GM19351 (cell line): ENCODE measurements around the gene TPM1.

Experiments used
- ATAC-seq: cut with Tn5 transposase; IDR thresholded peaks from one replicate; pipeline ENCODE4 v1.9.1; 2021; ENCODE audit warnings: mild to moderate bottlenecking, moderate library complexity; ENCODE audit not compliant: unreplicated experiment

Gene TPM1

GRCh38 chr15:63072023-63072650 is 29.6 kb downstream of the TPM1 start:
- ATAC-seq = no peak

- no peak for ATAC-seq
Observed at GRCh38 chr15:63072809-63073277, 30.3 kb downstream of the TPM1 start.

GRCh38 chr15:63073497-63074172 is 31.1 kb downstream of the TPM1 start:
- no peak for ATAC-seq

GRCh38 chr15:63075015-63075983 is 32.8 kb downstream of the TPM1 start:
- ATAC-seq = no peak

- ATAC-seq = no peak
Observed at GRCh38 chr15:63075984-63076713, 33.6 kb downstream of the TPM1 start.

- no peak for ATAC-seq
Observed at GRCh38 chr15:63076714-63077046, 34.1 kb downstream of the TPM1 start.

- no peak for ATAC-seq
Observed at GRCh38 chr15:63077952-63078351, 35.4 kb downstream of the TPM1 start.

- no peak for ATAC-seq
Observed at GRCh38 chr15:63079947-63080626, 37.5 kb downstream of the TPM1 start.

GRCh38 chr15:63080634-63081250 is 38.2 kb downstream of the TPM1 start:
- ATAC-seq = no peak

- ATAC-seq = no peak
Observed at GRCh38 chr15:63082366-63082765, 39.8 kb downstream of the TPM1 start.

- no peak for ATAC-seq
Observed at GRCh38 chr15:63083044-63083443, 40.5 kb downstream of the TPM1 start.

GRCh38 chr15:63083541-63083940 is 41.0 kb downstream of the TPM1 start:
- no peak for ATAC-seq

GRCh38 chr15:63084806-63085205 is 42.3 kb downstream of the TPM1 start:
- ATAC-seq = no peak

GRCh38 chr15:63085289-63085688 is 42.7 kb downstream of the TPM1 start:
- no peak for ATAC-seq

GRCh38 chr15:63086271-63086670 is 43.7 kb downstream of the TPM1 start:
- ATAC-seq = no peak

- no peak for ATAC-seq
Observed at GRCh38 chr15:63086947-63087346, 44.4 kb downstream of the TPM1 start.

GRCh38 chr15:63088533-63089245 is 46.1 kb downstream of the TPM1 start:
- ATAC-seq = no peak

- no peak for ATAC-seq
Observed at GRCh38 chr15:63089260-63090043, 46.9 kb downstream of the TPM1 start.

GRCh38 chr15:63090472-63090871 is 47.9 kb downstream of the TPM1 start:
- no peak for ATAC-seq
